DMS53 treated with DMSO at 0.1 percent for 48 hours (cell line): ENCODE results near the gene DCUN1D2.

Experiments used
- DNase-seq: peaks from one replicate; lab custom pipeline; 2025; ENCODE audit not compliant: unreplicated experiment; lab: John Stamatoyannopoulos, UW

The DCUN1D2 gene

DNA sequence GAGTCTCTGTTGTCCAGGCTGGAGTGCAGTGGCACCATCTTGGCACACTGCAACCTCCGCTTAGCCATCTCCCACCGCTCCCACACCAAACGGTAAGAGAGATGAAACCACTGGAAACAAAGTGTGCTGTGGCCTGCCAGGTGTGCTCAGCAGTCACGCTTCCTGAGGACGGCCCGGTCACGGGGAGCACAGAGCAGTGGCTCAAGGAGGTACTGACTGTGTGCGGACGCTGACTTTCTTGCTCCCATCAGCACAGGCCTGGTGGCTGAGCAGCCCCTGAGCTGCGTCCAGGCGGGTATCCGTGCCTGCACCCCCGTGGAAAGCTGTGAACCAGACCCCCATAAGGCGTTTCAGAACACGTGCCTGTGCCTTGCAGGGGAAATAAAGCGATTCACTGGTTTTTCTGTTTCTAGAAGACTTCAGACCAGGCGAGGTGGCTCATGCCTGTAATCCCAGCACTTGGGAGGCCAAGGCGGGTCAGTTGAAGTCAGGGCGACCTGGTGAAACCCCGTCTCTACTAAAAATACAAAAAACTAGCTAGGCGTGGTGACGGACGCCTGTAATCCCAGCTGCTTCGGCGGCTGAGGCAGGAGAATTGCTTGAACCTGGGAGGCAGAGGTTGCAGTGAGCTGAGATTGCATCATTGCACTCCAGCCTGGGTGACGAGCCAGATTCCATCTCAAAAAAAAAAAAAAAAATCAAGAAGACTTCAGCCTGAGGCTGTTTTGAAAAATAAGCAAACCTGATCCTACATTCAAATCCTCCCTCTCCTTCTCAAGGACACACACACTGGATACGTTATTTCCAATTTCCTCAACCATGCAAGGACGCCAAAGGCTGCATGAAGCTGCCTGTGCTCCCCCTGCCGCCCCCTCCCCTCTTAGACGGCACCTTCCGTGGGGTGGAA is 62.7 kb downstream of the DCUN1D2 start:
- DNase-seq, result no peak

DNA sequence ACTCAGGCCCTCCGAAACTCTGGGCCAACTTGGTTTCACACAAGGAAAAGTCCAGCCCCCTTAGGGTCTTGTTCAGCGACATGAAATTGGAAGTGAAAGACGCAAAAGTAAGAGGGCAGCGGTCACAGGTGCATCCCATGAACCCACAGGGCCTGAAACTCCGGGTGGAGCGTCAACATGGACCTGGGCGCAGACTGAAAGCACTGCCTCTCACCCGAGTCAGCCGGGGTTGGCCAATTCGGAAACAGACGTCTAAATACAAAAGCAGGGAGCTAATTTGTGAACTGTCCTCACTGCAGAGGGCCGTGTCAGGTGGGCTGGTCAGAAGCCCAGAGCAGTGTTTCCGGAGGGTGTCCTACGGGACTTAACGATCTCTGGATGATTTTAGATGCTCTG is 63.9 kb downstream of the DCUN1D2 start:
- DNase-seq, result no peak

DNA sequence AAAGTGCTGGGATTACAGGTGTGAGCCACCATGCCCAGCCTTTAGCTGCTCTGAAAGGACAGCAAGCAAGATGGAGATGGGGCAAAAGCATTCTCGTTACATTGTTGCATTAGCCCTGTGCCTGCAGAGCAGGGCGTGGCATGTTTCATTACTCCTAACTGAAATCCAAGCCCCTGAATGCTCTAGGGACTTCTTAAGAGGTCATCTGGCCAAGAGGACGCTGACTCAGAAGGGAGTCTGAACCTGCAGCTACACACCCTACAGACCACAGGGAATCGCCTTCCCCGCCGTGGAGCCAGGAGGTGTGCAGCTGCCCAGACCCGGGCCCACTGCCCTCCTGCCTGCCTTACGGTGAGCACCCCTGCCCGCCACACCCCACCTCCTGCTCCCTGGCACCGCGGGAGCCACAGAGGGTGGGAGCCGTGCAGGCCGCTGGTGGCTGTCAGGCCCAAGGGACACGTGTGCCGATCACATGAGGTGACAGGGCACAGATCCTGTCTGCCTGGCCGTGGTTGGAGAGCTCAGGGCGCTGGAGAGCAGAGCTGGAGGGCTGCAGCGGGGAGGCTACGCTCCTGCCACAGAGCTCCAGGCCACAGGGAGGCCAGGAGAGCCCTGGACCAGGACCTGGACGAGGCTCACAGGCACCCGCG is 64.4 kb downstream of the DCUN1D2 start:
- no peak for DNase-seq

DNA sequence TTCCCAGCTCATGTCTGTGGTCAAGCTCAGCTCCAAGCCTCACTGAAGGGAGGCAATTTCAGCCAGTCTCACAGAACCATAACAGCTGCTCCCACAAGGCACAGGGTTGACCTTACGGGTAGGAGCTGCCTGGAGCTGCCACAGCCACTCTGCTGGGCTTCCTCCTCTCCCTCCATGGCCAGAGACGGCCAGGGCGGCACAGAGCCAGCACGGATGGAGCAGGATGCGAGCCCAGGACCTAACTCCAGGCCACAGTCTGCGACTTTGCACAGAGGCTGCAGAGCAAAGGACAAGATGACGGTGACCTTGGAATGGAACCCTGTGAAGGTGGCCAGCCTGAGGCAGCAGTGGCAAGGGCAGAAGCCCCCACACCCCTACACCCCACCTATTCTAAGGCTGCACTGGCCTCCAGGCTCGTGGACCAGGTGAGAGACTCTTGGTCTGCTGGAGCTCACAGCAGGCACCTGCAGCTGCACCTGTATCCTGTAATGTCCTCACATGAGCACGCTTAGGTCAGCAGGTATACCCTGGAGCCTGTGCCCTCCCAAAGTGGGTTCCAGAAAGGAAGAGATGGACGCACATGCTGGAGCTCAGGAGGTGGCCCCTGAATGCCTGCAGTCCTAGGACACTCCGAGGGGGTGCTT is 66.9 kb downstream of the DCUN1D2 start:
- DNase-seq, result no peak

DNA sequence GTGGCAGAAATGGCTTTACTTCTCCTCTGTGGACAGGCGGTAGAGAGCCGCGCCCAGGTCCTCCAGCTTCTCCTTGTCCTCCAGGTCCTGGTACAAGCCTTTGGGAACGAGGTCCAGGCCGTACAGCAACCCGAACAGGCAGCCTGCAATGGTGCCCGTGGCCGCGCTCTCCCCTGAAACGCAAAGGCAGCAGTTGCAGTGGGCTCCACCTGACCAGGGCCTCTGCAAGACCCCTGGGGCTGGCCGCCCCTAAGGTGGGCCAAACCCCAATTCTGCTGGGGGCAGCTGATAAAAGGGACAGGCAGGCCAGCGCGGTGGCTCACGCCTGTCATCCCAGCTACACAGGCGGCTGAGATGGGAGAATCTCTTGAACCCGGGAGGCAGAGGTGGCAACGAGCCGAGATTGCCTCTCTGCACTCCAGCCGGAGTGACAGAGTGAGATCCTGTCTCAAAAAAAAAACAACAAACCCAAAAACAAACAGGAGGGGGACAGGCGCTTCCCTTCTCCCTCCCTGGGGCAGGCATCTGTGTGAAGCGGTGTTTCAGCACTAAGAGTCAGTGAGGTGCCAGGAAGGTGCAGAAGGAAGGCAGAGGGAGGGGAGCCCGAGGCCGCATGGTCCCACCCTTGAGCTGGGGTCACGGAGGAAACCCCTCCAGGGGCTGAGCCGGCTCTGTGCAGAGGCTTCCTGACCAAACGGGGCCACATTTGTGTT is 67.5 kb downstream of the DCUN1D2 start:
- DNase-seq, result no peak

DNA sequence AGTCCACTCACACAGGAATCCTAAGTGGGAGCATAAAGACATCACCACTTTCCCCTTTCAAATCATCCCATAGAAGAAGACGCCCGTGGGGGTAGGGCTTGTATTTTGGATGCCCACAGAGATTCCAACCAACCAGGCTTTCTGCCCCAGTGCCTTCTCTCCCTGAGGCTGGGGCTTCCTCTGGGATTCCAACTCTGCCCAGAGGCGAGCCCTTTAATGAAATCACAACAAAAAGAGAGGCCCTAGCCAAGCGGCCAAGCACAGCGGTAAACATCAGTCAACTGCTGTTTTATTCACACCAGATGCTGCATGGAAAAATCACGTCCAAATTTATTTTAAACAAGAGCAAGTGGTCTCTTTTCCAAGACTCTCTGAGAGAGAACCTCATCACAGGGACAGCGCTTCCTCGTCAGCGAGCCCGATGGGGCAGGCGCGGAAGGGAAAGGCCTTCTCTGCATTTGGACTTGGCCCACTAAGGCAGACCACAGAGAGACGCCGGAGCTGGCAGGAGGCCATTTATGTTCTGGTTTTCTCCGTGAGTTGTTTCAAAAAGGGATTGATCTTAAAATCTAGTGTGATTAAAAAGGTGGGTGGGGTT is 68.7 kb downstream of the DCUN1D2 start:
- no peak for DNase-seq

DNA sequence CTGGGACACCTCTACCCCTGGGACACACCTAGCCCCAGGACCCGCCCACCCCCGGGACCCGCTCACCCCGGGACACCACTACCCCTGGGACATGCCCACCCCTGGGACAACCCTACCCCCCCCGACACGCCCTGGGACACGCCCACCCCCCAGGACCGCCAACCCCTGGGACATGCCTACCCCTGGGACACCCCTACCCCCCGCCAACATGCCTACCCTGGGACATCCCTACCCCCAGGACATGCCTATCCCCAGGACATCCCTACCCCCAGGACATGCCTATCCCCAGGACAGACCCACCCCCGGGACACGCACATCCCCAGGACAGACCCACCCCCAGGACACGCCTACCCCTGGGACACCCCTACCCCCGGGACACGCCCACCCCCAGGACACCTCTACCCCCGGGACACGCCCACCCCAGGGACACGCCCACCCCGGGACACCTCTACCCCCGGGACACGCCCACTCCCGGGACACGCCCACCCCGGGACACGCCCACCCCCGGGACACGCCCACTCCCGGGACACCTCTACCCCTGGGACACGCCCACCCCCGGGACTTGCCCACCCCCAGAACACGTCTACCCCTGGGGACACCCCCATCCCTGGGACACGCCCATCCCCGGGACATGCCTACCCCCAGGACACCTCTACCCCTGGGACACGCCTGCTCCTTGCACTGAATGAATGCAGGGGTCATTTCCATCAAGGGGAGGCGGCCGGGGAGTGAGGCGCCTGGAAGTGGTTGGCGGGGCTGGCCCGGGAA is 69.5 kb downstream of the DCUN1D2 start:
- no peak for DNase-seq

DNA sequence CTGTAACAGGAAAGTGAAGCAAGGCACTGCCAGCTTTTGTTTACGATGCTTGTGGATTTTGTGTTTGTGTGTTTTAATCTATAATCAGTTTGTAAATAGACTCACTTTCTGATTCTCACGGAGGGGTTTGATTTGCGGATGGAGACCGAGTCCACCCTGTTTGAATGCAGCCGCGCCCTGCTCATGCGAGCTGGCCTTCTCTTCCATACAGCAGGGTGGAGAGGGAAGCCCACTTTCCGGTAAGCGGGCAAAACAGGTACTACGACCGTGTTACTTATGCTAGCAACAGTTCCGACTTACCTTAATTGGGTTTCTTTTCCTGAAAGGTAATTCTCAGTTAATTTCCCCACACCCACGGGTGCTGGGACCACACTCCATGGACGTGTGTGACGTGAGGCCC is 70.3 kb downstream of the DCUN1D2 start:
- no peak for DNase-seq

DNA sequence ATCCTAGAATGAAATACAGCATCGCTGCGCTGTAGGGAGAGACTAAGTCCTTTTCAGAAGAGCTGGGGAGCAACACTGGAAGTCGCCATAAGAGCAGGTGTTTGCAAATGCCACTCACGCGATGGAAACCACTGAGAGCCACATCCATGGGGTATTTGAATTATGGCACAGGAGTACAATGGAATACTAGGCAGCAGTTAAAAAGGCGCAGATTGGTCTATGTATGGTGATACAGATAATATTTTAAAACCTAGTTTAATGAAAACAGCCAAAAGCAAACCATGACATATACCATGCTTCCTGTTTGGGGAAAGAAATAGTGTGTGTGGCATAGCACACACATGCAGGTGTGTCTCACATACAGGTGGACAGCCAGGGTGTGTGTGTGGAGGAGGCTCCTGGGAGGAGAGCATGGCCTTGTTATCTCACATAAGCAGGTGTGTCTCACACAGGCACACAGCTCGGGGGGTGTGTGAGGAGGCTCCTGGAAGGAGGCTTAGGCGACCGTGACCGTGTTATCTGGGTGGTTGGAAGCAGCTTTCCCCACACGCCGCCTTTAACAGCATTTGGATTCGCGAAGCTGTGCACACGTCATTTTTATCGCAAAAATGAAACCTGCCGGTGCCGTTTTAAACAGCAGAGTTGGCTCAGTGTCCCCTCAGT is 70.8 kb downstream of the DCUN1D2 start:
- DNase-seq, result no peak

DNA sequence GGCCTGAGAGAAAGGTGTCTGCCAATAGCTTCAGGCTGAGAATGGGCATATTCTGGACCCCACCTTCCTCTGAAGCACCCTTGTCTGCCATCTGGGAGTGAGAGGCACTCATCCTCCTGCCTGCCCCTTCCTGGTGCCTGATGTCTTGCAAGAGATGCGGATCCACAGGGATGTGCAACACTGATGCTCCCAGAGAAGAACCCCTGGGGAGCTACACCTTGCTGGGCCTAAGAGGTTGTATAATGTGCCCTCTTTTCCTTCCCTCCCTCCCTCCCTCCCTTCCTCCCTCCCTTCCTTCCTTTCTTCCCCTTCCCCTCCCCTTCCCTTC is 71.8 kb downstream of the DCUN1D2 start:
- no peak for DNase-seq

DNA sequence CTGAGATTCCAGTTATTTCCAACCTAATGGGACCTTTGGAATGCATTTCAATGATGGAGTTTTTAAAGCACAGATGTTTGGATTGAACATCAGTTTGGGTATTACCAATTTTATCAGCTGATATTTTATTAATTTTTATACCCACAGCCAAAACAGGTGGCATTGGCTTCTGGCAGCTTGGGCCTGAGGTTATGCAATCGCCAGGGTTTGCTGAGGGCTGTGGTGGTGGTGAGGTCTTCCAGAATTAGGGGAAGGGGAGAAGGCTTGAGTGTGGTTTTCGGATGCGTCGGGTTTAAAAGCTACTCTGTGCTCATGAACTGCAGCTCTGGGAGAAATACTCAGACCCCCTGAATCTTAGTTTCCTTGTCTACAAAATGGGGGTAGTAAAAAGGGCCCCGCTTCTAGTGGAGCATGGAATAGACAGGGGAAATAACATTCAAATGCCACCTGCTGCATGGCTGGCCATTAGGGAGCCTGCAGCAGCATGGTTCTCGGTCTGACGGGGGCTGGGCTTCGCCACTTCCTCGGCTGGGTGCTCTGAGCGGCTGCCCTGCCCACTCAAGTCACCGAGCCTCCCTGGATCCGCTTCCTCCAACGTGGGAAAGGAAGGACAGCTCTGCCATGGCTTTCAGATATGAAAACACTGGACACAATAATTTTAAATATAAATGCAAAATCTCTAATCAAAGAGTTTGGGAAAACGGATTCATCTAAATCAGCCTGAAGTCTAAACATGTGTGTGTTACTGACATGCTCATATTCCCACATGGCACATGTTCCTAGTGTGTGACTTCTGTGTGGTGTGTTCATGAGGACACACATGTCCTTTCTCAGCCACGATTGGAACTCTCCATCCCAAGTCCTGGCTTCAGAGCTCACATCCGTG is 72.4 kb downstream of the DCUN1D2 start:
- no peak for DNase-seq

DNA sequence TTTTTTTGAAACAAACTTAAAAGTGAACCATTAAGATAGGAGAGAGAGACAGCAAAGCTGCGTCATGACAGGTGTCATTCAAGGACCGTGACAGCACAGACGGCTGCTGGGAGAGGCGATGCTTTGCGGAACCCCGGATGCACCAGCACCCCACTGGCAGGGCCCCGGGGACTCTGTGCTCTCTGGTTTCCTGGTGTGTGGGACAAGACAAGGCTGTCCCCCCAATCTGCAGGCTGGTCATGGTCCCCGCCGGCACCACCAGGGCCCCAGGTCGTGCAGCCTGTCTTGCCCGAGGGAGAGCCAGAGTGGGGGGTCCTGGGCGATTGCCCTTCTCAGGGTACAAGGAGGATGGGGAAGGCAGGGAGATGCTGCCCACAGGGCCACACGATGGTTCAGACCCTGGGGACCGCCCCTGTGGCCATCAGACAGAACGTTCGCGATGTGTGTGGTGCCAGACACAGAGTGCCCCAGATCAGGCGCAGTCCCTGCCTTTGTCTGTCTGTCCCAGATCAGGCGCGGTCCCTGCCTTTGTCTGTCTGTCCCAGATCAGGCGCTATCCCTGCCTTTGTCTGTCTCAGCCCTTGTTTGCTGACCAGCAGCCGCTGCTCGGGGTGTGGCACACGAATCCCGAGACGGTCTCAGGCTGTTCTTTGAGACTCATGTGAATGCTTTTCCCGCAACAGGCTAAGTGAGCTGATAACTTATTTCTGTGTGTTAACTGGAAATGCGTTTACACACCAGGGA is 73.3 kb downstream of the DCUN1D2 start:
- no peak for DNase-seq

DNA sequence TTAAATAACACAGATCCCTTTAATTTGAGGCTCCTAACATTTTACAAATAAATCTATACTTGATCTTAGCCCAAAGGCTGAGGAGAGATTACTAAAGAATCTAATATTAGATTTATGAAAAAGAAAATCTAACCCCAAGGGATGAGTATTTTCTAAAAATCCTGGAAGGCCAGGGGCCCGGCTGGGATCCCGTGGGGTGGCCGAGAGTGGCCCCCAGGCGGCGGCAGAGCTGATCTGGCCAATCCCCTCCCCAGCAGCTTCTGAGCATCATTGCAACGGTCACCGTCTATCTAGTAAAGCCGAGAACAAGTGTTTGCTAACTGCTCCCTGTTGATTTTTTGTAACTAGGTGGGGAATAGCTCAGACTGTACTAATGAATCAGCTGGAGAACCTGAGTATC is 74.7 kb downstream of the DCUN1D2 start:
- DNase-seq, result no peak

DNA sequence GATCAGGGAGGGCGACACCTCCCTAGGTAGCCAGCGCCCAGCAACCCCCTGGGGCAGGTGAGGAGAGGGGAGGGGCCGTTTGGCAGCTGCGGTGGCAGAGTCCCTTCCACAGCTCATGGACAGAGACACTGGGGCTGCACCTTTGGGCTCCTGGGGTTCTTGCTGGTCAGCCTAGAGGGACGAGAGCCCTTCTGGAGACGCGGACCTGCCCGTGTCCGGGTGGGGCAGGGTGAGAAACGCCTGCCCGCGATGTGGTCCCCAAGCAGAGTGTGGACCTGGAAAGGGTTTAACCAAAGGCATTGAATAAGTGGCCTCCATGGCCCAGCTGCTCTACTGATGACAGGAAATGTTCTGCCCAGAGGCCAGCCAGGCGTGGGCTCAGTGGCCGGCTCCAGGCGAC is 75.5 kb downstream of the DCUN1D2 start:
- no peak for DNase-seq

DNA sequence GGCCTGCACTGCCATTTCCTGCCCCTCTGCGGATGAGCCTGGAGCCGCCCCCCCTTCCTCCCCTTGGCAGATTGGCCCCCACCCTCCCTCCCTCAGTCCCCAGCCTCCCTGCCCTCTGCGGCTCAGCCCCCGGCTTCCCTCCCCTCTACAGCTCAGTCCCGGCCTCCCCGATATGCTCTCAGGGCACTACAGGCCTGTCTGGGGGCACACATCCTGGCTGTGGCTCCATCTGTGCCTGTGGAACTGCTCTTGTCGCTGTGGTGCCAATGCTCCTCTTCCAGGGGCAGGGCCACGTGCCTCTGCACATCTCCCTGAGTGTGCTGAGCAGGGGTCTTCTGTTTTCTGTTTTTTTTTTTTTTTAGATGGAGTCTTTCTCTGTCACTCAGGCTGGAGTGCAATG is 76.2 kb downstream of the DCUN1D2 start:
- DNase-seq, result no peak

DNA sequence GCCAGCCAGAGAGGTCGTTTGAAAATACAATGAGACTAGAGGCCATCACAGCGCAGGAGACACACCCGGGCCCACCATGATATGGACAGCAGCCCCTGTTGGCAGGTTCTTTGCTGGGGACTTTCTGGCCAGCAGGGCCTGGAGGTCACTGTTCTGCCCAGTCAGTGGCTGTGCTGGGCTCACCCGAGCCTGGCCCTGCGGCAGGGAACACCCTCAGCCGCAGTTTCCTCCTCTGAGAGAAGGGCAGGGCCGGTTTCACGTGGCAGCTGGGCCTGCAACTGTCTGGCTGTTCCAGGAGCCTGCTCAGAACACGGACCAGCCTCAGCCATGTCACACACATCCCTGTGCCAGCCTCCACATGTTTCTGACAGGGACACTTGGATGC is 76.6 kb downstream of the DCUN1D2 start:
- DNase-seq, result no peak

DNA sequence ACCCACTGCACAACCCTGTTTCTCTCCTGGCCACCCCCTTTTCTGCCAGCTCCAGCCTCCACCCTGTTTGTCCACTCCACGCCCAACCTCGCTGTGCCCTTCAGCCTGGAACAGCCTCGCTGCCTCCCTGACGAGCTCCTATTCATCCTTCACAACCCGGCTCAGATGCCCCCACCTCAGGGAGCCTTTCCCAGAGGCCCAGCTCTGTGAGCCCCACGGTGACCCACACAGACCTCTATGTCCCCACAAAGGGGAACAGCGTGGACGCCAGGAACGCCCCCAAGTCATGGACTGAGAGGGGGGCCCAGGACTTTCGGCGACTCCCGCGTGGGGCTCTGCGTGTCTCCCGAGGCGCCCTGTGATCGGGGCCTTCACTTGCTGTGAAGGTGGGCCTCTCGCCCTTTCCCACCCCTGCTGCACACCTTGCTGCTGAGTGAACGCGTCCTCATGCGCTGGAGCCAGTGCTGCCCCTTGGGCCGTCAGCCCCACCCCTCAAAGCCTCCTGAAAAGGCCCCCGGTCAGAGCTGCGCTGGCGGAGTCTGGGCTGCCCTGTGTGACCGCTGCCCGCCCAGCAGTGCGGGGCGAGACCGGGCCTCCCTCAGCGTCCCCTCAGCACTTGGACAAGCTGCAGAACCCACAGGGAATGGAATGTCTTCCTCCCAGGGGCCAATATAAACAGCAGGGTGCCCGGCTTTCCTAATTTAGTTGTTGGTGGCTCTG is 77.2 kb downstream of the DCUN1D2 start:
- no peak for DNase-seq

DNA sequence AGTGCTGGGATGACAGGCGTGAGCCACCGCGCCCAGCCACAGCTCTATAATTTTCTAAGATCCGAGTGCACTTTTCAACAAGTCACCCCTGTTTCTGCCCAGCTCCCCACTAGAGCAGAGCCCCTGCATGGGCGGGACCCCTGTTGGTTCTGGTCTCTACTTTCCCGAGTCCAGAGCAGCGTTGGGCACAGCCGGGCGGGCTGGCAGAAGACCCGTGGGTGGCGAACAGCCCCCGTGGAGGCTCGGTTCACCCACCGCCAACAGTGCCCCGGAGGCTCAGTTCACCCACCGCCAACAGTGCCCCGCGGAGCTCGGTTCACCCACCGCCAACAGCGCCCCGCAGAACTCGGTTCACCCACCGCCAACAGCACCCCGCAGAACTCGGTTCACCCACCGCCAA is 78.1 kb downstream of the DCUN1D2 start:
- DNase-seq, result no peak
